ENCODE data around the gene WWOX. TPM values are rescaled to one million over a fixed set of nuclear protein-coding genes. Genes with fewer than 3 reads are reported as not detected.

WWOX gene
- total and polyA plus RNA-seq, 2 donors (not counting 3 experiments of a cell fraction or from before 2014, with no cell fraction given): 6.2 to 12.5 TPM

DNA sequence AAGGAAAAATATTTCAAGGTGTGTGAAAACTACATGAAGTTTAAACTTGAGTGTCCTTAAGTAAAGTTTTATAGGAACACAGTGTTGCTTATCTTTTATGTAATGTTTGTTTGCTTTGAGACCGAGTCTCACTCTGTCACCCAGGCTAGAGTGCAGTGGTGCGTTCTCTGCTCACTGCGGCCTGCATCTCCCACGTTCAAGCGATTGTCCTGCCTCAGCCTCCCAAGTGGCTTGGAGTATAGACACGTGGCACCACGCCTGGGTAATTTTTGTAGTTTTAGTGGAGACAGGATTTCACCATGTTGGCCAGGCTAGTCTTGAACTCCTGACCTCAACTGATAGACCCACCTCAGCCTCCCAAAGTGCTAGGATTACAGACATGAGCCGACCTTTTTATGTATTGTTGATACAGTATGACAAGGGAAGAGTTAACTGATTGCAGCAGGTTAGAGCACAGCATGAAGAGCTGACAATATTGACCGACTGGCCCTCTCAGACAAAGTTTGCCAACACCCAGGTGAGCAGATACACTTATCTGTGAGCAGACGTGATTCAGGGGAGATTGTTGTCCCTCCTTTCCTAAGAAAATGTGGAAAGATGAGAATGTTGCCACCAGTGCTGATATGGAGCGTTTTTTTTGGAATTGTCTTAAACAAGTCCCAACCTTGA is 373.7 kb downstream of the WWOX start:
- Histone ChIP-seq H3K27me3 (ENCODE audit: control insufficient read depth in 2 of 2, insufficient read depth in 2 of 2, low read length in 2 of 2) (no peaks in the 10 kb centered on the region), H3K4me3 (replicated peaks in 1 of 3; ENCODE audit: insufficient read depth in 1 of 3, low read depth in 1 of 3, low read length in 3 of 3) (no peak overlapping the region), H3K27ac (ENCODE audit: insufficient read depth, low read depth, low read length) (no peak overlapping the region), H3K79me2 (ENCODE audit: control insufficient read depth, insufficient read depth, low read length) (no peaks in the 10 kb centered on the region), H3K4me2 (ENCODE audit: insufficient read depth, low read length) (no peak overlapping the region), H3K36me3 (ENCODE audit: control insufficient read depth in 2 of 2, extremely low read depth in 1 of 2, insufficient read depth in 2 of 2, low read length in 2 of 2) (no peaks in the 10 kb centered on the region), H3K4me1 (ENCODE audit: control insufficient read depth, extremely low read depth, insufficient read depth, low read length) (no peaks in the 10 kb centered on the region), H3K9me1 (replicated peaks; ENCODE audit: control insufficient read depth, extremely low read depth, insufficient read depth, low read length) (no peaks in the 10 kb centered on the region), H3K9ac (replicated peaks; ENCODE audit: extremely low read depth, insufficient read depth, low read length) (no peak overlapping the region), H3K9me3 (replicated peaks; ENCODE audit: control insufficient read depth, insufficient read depth, low read length) (no peaks in the 10 kb centered on the region), H2AFZ (ENCODE audit: low read depth, low read length) (no peak overlapping the region), H4K20me1 (replicated peaks; ENCODE audit: control insufficient read depth, extremely low read depth, insufficient read depth, low read length) (no peaks in the 10 kb centered on the region)
- ChIA-PET CTCF (no interaction called here), POLR2A (no interaction called here)
- intact Hi-C loops (cut with micrococcal nuclease) (no loop called here), dilution Hi-C loops (cut with MboI; ENCODE audit: extremely low pct_ligation_motif_present, low sequenced_read_pairs) (no loop called here)
- FAIRE-seq: no peak
- TF ChIP-seq EZH2 (IDR thresholded peaks at IDR 0.05; ENCODE audit: borderline replicate concordance, low read depth, low read length, severe bottlenecking) (no peak), FOS (IDR thresholded peaks at IDR 0.05; ENCODE audit: borderline replicate concordance, insufficient read depth, low read length) (no peak), MYC (IDR thresholded peaks at IDR 0.05; ENCODE audit: low read depth, low read length) (no peak), POLR2A (IDR thresholded peaks at IDR 0.05; ENCODE audit: low read depth, low read length) (no peak), GATA2 (IDR thresholded peaks at IDR 0.05; ENCODE audit: insufficient read depth, insufficient read length, low read depth, low read length) (no peak), POLR2AphosphoS5 (IDR thresholded peaks at IDR 0.05; ENCODE audit: insufficient read depth, low read depth, low read length) (no peak), JUN (IDR thresholded peaks at IDR 0.05; ENCODE audit: borderline replicate concordance, insufficient read depth, insufficient read length, low read depth) (no peak)
- TF ChIP-seq, protein P1, sequence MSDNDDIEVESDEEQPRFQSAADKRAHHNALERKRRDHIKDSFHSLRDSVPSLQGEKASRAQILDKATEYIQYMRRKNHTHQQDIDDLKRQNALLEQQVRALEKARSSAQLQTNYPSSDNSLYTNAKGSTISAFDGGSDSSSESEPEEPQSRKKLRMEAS (IDR thresholded peaks at IDR 0.05; ENCODE audit: insufficient read depth, insufficient read length): no peak
- TF ChIP-seq, protein P2, sequence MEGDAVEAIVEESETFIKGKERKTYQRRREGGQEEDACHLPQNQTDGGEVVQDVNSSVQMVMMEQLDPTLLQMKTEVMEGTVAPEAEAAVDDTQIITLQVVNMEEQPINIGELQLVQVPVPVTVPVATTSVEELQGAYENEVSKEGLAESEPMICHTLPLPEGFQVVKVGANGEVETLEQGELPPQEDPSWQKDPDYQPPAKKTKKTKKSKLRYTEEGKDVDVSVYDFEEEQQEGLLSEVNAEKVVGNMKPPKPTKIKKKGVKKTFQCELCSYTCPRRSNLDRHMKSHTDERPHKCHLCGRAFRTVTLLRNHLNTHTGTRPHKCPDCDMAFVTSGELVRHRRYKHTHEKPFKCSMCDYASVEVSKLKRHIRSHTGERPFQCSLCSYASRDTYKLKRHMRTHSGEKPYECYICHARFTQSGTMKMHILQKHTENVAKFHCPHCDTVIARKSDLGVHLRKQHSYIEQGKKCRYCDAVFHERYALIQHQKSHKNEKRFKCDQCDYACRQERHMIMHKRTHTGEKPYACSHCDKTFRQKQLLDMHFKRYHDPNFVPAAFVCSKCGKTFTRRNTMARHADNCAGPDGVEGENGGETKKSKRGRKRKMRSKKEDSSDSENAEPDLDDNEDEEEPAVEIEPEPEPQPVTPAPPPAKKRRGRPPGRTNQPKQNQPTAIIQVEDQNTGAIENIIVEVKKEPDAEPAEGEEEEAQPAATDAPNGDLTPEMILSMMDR (IDR thresholded peaks at IDR 0.05; ENCODE audit: extremely low read depth in 1 of 2, insufficient read depth in 1 of 2, low read depth in 1 of 2, low read length in 2 of 2): no peak
- no TSS peak for BruUV-seq (replicated peaks)
- no peak for DNase-seq (ENCODE audit: low read depth, low spot score)
